CD14-positive monocyte (primary cell): ENCODE results near the gene PPP1R13B. TPM values are rescaled to one million over a fixed set of nuclear protein-coding genes. Genes with fewer than 3 reads are reported as not detected.

ENCODE experiments used
- DNase-seq, 3 donors: peaks; one replicate each; pipeline ENCODE4 v3.0.0-alpha.2; 2011 to 2022
- H2AFZ ChIP-seq: 2 replicates; pipeline ENCODE4 v1.6.0; 2012; ENCODE audit warnings: mild to moderate bottlenecking, low read depth, low read length, inconsistent platforms; ENCODE audit not compliant: insufficient read depth, poor library complexity, severe bottlenecking
- H3K27ac ChIP-seq, 2 donors: 1 replicate in 1 of 2; 2 replicates in 1 of 2; pipeline ENCODE4 v1.5.1; 2012 to 2013; ENCODE audit warnings: low read length in 2 of 2, control low read depth in 1 of 2, inconsistent platforms in 1 of 2, low read depth in 1 of 2, mild to moderate bottlenecking in 1 of 2
- H3K27me3 ChIP-seq, 2 donors: one replicate each; pipeline versions ENCODE4 v1.6.0 to v1.6.1; 2011 to 2013; ENCODE audit warnings: low read length in 2 of 2; ENCODE audit not compliant: control insufficient read depth in 2 of 2, insufficient read depth in 2 of 2
- H3K36me3 ChIP-seq, 2 donors: replicated peaks in 1 of 2; 1 replicate in 1 of 2; 2 replicates in 1 of 2; pipeline versions ENCODE4 v1.5.1 to v1.6.1; 2012 to 2013; ENCODE audit warnings: low read length in 2 of 2, control low read depth in 1 of 2, inconsistent platforms in 1 of 2, mild to moderate bottlenecking in 1 of 2; ENCODE audit not compliant: insufficient read depth in 2 of 2, control insufficient read depth in 1 of 2
- H3K4me1 ChIP-seq, 2 donors: 1 replicate in 1 of 2; 2 replicates in 1 of 2; pipeline versions ENCODE4 v1.5.1 to v1.6.1; 2012 to 2013; ENCODE audit warnings: low read length in 2 of 2, control low read depth in 1 of 2, inconsistent platforms in 1 of 2, mild to moderate bottlenecking in 1 of 2, moderate library complexity in 1 of 2; ENCODE audit not compliant: insufficient read depth in 2 of 2, control insufficient read depth in 1 of 2
- H3K4me2 ChIP-seq: replicated peaks from 2 replicates; pipeline ENCODE3; 2012; ENCODE audit warnings: low read length, moderate library complexity, mild to moderate bottlenecking; ENCODE audit not compliant: poor library complexity, severe bottlenecking; ENCODE audit errors: extremely low read depth
- H3K4me3 ChIP-seq, 3 experiments: fragments of 200-600 bp in 1 of 3; sonication (generic) in 1 of 3; replicated peaks in 1 of 3; 1 replicate in 2 of 3; 2 replicates in 1 of 3; pipeline ENCODE4 v1.5.1; 2011 to 2013; ENCODE audit warnings: low read length in 3 of 3, mild to moderate bottlenecking in 3 of 3, control low read depth in 2 of 3, low read depth in 2 of 3, inconsistent platforms in 1 of 3, moderate library complexity in 1 of 3
- H3K79me2 ChIP-seq: 2 replicates; pipeline ENCODE4 v1.6.0; 2012; ENCODE audit warnings: mild to moderate bottlenecking, control low read depth, inconsistent platforms, low read length, moderate library complexity; ENCODE audit not compliant: insufficient read depth
- H3K9ac ChIP-seq: 2 replicates; pipeline ENCODE4 v1.6.0; 2017; ENCODE audit warnings: low read length, mild to moderate bottlenecking; ENCODE audit not compliant: insufficient read depth, poor library complexity, severe bottlenecking
- H3K9me3 ChIP-seq, 2 donors: replicated peaks in 1 of 2; 1 replicate in 1 of 2; 2 replicates in 1 of 2; pipeline versions ENCODE4 v1.5.1 to v1.6.1; 2012 to 2013; ENCODE audit warnings: low read length in 2 of 2, control low read depth in 1 of 2; ENCODE audit not compliant: control insufficient read depth in 1 of 2, insufficient read depth in 1 of 2
- H4K20me1 ChIP-seq: 2 replicates; pipeline ENCODE4 v1.6.0; 2012; ENCODE audit warnings: mild to moderate bottlenecking, low read length, control low read depth, moderate library complexity; ENCODE audit not compliant: insufficient read depth
- H3K27ac Mint-ChIP-seq, 7 donors: one replicate each; pipeline ENCODE4 v1.8.0; 2020; ENCODE audit warnings: mild to moderate bottlenecking in 7 of 7, mixed read lengths in 7 of 7, moderate library complexity in 6 of 7, inconsistent platforms in 2 of 7
- H3K27me3 Mint-ChIP-seq, 3 donors: one replicate each; pipeline ENCODE4 v1.8.0; 2021 to 2022; ENCODE audit warnings: low read depth in 3 of 3, mild to moderate bottlenecking in 3 of 3, mixed read lengths in 3 of 3, moderate library complexity in 3 of 3, inconsistent platforms in 1 of 3
- H3K36me3 Mint-ChIP-seq, 2 donors: one replicate each; pipeline ENCODE4 v1.8.0; 2020; ENCODE audit warnings: mixed read lengths in 2 of 2, inconsistent platforms in 1 of 2, mild to moderate bottlenecking in 1 of 2
- H3K4me1 Mint-ChIP-seq: one replicate; pipeline ENCODE4 v1.8.0; 2020; ENCODE audit warnings: mild to moderate bottlenecking, mixed read lengths
- H3K4me3 Mint-ChIP-seq, 2 donors: one replicate each; pipeline ENCODE4 v1.8.0; 2020; ENCODE audit warnings: mild to moderate bottlenecking in 2 of 2, mixed read lengths in 2 of 2, moderate library complexity in 1 of 2
- H3K9me3 Mint-ChIP-seq, 7 donors: one replicate each; pipeline ENCODE4 v1.8.0; 2020 to 2022; ENCODE audit warnings: mixed read lengths in 7 of 7, mild to moderate bottlenecking in 6 of 7, moderate library complexity in 6 of 7, inconsistent platforms in 2 of 7
- CTCF ChIP-seq: fragments of 200-600 bp; IDR thresholded peaks from one replicate; pipeline ENCODE4 v1.8.0; 2022; ENCODE audit warnings: antibody characterized with exemption, mild to moderate bottlenecking
- WGBS: methylation state at CpG from one replicate; pipeline ENCODE4 v1.1.5; 2013; ENCODE audit warnings: missing lambda C conversion rate; ENCODE audit not compliant: insufficient coverage; 5-methylcytosine and 5-hydroxymethylcytosine counted together
- intact Hi-C, 2 donors: fragments of 100-400 bp; cut with micrococcal nuclease; formaldehyde crosslinking; loops; one replicate each; pipeline versions ENCODE4 v1.15.0 to v1.15.1; 2023
- polyA plus RNA-seq, 3 donors: library from polyadenylated mRNA; depleted of rRNA in 1 of 3; unstranded in 2 of 3; stranded (reverse) in 1 of 3; fragments of 300-500 nt in 2 of 3; fragments of >200 nt in 1 of 3; fragmentation: Illumina TruSeq in 2 of 3; gene quantifications; 1 replicate in 2 of 3; 2 replicates in 1 of 3; pipeline ENCODE4 v1.2.3, GENCODE V29; 2012 to 2021

Gene PPP1R13B
- polyA plus RNA-seq, 3 donors: 0.48 to 1.1 (median 0.99) TPM

- DNase-seq: no peak
- H3K27me3 ChIP-seq: no peaks in the 10 kb centered on the region
- TF ChIP-seq CTCF: no peak
- no peaks in the 10 kb centered on the region for H3K36me3 ChIP-seq
- H3K9ac ChIP-seq: no peak overlapping the region
- WGBS: 62% methylated on average over 6 of the region's 14 CpGs
- no peaks in the 10 kb centered on the region for H3K36me3 Mint-ChIP-seq
- H4K20me1 ChIP-seq: no peaks in the 10 kb centered on the region
- no peak overlapping the region for H2AFZ ChIP-seq
- H3K79me2 ChIP-seq: no peaks in the 10 kb centered on the region
- H3K4me1 Mint-ChIP-seq: peaks cover 7% of the 10 kb centered on the region
- no peaks in the 10 kb centered on the region for H3K9me3 ChIP-seq
- H3K4me3 ChIP-seq: no peak overlapping the region
- no peak overlapping the region for H3K4me3 Mint-ChIP-seq
- peaks cover 3 to 9% (median 6%) of the 10 kb centered on the region in 3 donors for H3K27me3 Mint-ChIP-seq
- no peak overlapping the region for H3K27ac Mint-ChIP-seq
- intact Hi-C loops: no loop called here
- no peaks in the 10 kb centered on the region for H3K9me3 Mint-ChIP-seq
- no peak overlapping the region for H3K4me2 ChIP-seq
- H3K4me1 ChIP-seq: no peaks in the 10 kb centered on the region
- H3K27ac ChIP-seq: no peak overlapping the region
These were observed 106.2 kb downstream of the PPP1R13B start for GRCh38 chr14:103740991-103741689.

GRCh38 chr14:103739793-103740501 is 107.4 kb downstream of the PPP1R13B start:
- peaks cover 3 to 9% (median 6%) of the 10 kb centered on the region in 3 donors for H3K27me3 Mint-ChIP-seq
- peaks cover under 1 to 3% of the 10 kb centered on the region in 2 donors for H3K36me3 Mint-ChIP-seq
- intact Hi-C loops: no loop called here
- no peaks in the 10 kb centered on the region for H4K20me1 ChIP-seq
- 96% methylated on average over 30 of the region's 30 CpGs for WGBS
- no peak overlapping the region for H2AFZ ChIP-seq
- no peak for DNase-seq
- no peaks in the 10 kb centered on the region for H3K36me3 ChIP-seq
- no peaks in the 10 kb centered on the region for H3K9me3 ChIP-seq
- H3K9me3 Mint-ChIP-seq: no peaks in the 10 kb centered on the region
- no peak overlapping the region for H3K4me3 Mint-ChIP-seq
- H3K27me3 ChIP-seq: no peaks in the 10 kb centered on the region
- H3K27ac ChIP-seq: no peak overlapping the region
- H3K4me2 ChIP-seq: no peak overlapping the region
- H3K79me2 ChIP-seq: no peaks in the 10 kb centered on the region
- no peaks in the 10 kb centered on the region for H3K4me1 ChIP-seq
- no peak overlapping the region for H3K9ac ChIP-seq
- TF ChIP-seq CTCF: no peak
- no peak overlapping the region for H3K4me3 ChIP-seq
- H3K27ac Mint-ChIP-seq: no peak overlapping the region
- peaks cover 7% of the 10 kb centered on the region for H3K4me1 Mint-ChIP-seq
